ENCODE measurements around the gene LSAMP. TPM values are rescaled to one million over a fixed set of nuclear protein-coding genes. Genes with fewer than 3 reads are reported as not detected.

LSAMP gene
- total RNA-seq, 1 donor from 2014 or later = 3.9 TPM

DNA sequence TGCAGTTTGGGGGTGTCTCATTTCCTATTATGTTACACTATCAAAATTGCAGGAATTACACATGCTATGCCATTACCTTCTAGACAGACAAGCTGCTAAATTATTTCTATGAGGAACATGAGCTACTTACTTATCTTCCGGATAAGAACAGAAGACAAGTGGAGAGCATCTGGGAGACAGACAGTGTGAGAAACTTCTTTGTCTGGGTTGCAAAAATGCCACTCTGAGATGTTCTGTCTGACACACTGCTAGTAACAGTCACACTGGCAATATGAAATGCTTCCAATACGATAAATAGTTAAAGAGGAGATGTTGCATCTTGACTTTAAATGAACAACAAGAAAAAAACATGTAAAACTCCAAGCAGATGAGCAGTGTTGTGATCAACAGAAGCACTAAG lies 40.1 kb downstream of the LSAMP start:
- H3K36me3 ChIP-seq = no peaks in the 10 kb centered on the region
- no peak overlapping the region for H3K4me3 ChIP-seq
- H3K27me3 ChIP-seq = no peaks in the 10 kb centered on the region
- no peaks in the 10 kb centered on the region for H3K4me1 ChIP-seq
- intact Hi-C loops (cut with DNase I) = no loop called here
- TF ChIP-seq, protein P1, sequence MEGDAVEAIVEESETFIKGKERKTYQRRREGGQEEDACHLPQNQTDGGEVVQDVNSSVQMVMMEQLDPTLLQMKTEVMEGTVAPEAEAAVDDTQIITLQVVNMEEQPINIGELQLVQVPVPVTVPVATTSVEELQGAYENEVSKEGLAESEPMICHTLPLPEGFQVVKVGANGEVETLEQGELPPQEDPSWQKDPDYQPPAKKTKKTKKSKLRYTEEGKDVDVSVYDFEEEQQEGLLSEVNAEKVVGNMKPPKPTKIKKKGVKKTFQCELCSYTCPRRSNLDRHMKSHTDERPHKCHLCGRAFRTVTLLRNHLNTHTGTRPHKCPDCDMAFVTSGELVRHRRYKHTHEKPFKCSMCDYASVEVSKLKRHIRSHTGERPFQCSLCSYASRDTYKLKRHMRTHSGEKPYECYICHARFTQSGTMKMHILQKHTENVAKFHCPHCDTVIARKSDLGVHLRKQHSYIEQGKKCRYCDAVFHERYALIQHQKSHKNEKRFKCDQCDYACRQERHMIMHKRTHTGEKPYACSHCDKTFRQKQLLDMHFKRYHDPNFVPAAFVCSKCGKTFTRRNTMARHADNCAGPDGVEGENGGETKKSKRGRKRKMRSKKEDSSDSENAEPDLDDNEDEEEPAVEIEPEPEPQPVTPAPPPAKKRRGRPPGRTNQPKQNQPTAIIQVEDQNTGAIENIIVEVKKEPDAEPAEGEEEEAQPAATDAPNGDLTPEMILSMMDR (IDR thresholded peaks at IDR 0.05) = no peak
- TF ChIP-seq POLR2A (IDR thresholded peaks at IDR 0.05) = no peak
- no peak for TF ChIP-seq POLR2AphosphoS5 (IDR thresholded peaks at IDR 0.05; ENCODE audit: insufficient read depth in 1 of 2, low read depth in 1 of 2)
- no peak for DNase-seq (ENCODE audit: extremely low spot score in 2 of 2)
- no peaks in the 10 kb centered on the region for H3K9me3 ChIP-seq
- no peak overlapping the region for H3K27ac ChIP-seq

DNA sequence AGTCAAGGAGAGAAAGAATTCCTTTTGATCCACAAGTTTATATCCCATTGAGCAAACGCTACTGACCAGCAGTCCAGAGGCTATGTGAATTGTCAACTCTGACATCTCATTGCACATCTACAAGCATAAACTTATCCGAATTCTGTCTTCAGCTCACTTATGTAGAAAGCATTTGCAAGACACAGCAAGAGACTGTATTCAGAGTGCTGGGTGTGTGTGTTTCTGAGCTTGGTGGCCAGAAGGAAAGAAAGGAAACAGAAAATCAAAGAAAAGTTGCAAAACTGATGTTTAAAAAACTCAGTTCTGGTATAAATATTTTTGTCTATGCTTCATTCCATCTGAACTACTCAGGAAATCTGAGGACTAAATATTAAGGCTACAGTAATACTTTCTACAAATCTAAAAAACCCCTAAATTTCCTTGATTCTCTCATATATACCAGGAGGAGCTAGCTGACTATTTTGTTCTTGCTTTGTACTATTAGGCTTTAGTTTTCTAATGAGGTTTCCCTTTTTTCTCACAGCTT lies 45.5 kb downstream of the LSAMP start:
- DNase-seq (ENCODE audit: extremely low spot score in 2 of 2) = no peak
- Histone ChIP-seq H3K36me3 (no peaks in the 10 kb centered on the region), H3K9me3 (no peaks in the 10 kb centered on the region), H3K27ac (no peak overlapping the region), H3K4me3 (no peak overlapping the region), H3K4me1 (no peaks in the 10 kb centered on the region), H3K27me3 (no peaks in the 10 kb centered on the region)
- intact Hi-C loops (cut with DNase I) = no loop called here
- TF ChIP-seq POLR2AphosphoS5 (IDR thresholded peaks at IDR 0.05; ENCODE audit: insufficient read depth in 1 of 2, low read depth in 1 of 2) = no peak
- no peak for TF ChIP-seq POLR2A (IDR thresholded peaks at IDR 0.05)
- TF ChIP-seq, protein P1 (IDR thresholded peaks at IDR 0.05) = no peak

DNA sequence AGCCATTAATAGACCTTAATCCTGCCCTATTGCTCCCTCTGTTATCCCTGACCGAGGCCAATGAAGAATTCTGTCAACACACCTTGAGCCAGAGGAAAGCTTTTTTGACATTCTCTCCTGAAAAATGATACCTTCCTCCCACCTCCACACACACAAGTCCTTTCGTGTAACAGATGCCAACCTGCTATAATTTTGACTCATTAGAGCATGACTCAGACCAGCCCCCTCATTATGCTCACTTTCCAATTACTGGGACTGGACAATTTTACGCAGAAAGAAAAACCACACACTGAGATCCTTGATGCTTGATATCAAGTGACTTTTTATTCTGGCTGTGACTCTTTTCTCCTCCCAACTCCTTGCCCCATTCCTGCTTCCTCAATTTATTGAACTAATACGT lies 50.9 kb downstream of the LSAMP start:
- Histone ChIP-seq H3K27ac (no peak overlapping the region), H3K4me3 (no peak overlapping the region), H3K36me3 (no peaks in the 10 kb centered on the region), H3K9me3 (no peaks in the 10 kb centered on the region), H3K27me3 (no peaks in the 10 kb centered on the region), H3K4me1 (no peaks in the 10 kb centered on the region)
- intact Hi-C loops (cut with DNase I) = no loop called here
- DNase-seq (ENCODE audit: extremely low spot score in 2 of 2) = no peak
- TF ChIP-seq, protein P1 (IDR thresholded peaks at IDR 0.05) = no peak
- TF ChIP-seq POLR2AphosphoS5 (IDR thresholded peaks at IDR 0.05; ENCODE audit: insufficient read depth in 1 of 2, low read depth in 1 of 2) (no peak), POLR2A (IDR thresholded peaks at IDR 0.05) (no peak)

DNA sequence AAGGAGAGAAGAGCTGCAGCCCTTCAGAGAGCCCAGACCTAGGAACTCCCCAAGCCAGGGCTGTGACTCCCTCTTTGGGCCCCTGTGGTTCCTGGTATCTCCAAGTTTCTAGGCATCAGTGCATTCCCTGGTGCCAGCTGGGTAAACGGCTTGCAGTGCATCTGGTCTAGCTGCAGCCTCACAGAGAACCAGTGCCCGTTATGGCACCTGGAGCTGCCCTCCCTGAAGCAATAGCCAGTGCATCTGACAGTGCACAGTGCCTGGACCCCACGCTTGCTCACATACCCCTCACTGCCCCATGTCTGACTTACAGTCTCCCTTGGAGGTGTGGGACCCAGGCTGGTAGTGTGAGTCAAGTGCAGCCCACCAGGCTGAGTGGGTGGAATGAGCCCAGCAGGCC lies 52.1 kb downstream of the LSAMP start:
- intact Hi-C loops (cut with DNase I) = no loop called here
- no peak overlapping the region for H3K4me3 ChIP-seq
- H3K27ac ChIP-seq = no peak overlapping the region
- no peaks in the 10 kb centered on the region for H3K27me3 ChIP-seq
- no peaks in the 10 kb centered on the region for H3K36me3 ChIP-seq
- no peaks in the 10 kb centered on the region for H3K9me3 ChIP-seq
- DNase-seq (ENCODE audit: extremely low spot score in 2 of 2) = no peak
- H3K4me1 ChIP-seq = no peaks in the 10 kb centered on the region
- TF ChIP-seq POLR2AphosphoS5 (IDR thresholded peaks at IDR 0.05; ENCODE audit: insufficient read depth in 1 of 2, low read depth in 1 of 2) (no peak), POLR2A (IDR thresholded peaks at IDR 0.05) (no peak)
- TF ChIP-seq, protein P1 (IDR thresholded peaks at IDR 0.05) = no peak

DNA sequence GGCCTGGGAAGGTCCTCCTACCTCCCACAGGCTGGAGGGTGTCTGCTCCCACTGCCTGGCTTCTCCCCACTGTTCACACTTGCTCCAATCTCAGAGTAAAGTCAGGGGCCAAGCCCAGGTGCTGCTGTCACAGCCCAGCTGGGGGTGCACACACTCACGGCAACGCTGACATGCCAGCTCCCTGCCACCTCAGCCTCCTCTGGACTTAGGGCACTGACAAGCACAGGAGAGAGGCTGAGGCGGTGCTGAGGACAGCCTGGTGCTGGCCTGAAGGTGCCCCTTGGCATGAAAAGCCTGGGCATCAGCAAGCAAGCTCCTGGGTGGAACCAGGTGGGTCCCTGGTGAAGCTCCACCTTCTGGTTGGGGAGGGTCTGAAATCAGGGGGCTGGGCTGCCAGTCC lies 53.0 kb downstream of the LSAMP start:
- no peaks in the 10 kb centered on the region for H3K4me1 ChIP-seq
- DNase-seq (ENCODE audit: extremely low spot score in 2 of 2) = no peak
- H3K9me3 ChIP-seq = no peaks in the 10 kb centered on the region
- no peaks in the 10 kb centered on the region for H3K27me3 ChIP-seq
- intact Hi-C loops (cut with DNase I) = no loop called here
- H3K36me3 ChIP-seq = no peaks in the 10 kb centered on the region
- TF ChIP-seq POLR2AphosphoS5 (IDR thresholded peaks at IDR 0.05; ENCODE audit: insufficient read depth in 1 of 2, low read depth in 1 of 2) (no peak), POLR2A (IDR thresholded peaks at IDR 0.05) (no peak)
- TF ChIP-seq, protein P1 (IDR thresholded peaks at IDR 0.05) = no peak
- H3K4me3 ChIP-seq = no peak overlapping the region
- H3K27ac ChIP-seq = no peak overlapping the region
